ENCODE measurements around the gene RAB34.

The RAB34 gene

GRCh38 chr17:28675980-28676379 is 41.7 kb downstream of the RAB34 start:
- peak; percentile 35 for DNase-seq (ENCODE audit: low spot score)

- DNase-seq (ENCODE audit: low spot score), result no peak
Observed at GRCh38 chr17:28675490-28675889, 42.2 kb downstream of the RAB34 start.

- no peak for DNase-seq (ENCODE audit: low spot score)
Observed at GRCh38 chr17:28669918-28670317, 47.8 kb downstream of the RAB34 start.

GRCh38 chr17:28667870-28668269 is 49.8 kb downstream of the RAB34 start:
- DNase-seq (ENCODE audit: low spot score), result no peak

- DNase-seq (ENCODE audit: low spot score), result no peak
Observed at GRCh38 chr17:28665994-28666393, 51.7 kb downstream of the RAB34 start.
